Measurements from ENCODE around the gene GLI1. TPM values are rescaled to one million over a fixed set of nuclear protein-coding genes. Genes with fewer than 3 reads are reported as not detected.

GLI1 gene
- polyA plus RNA-seq, 1 donor (not counting 4 experiments of a cell fraction or from before 2014, with no cell fraction given), result 1.0 TPM

GRCh38 chr12:57521525-57522010, 62.0 kb downstream of the GLI1 start:
- H3K4me1 ChIP-seq (ENCODE audit: control insufficient read depth, extremely low read depth, insufficient read depth, low read length), result peaks cover 36% of the 10 kb centered on the region
- no peaks in the 10 kb centered on the region for H3K27me3 ChIP-seq (ENCODE audit: control insufficient read depth, extremely low read depth, insufficient read depth, low read length)
- peaks cover 45% of the 10 kb centered on the region for H3K79me2 ChIP-seq (ENCODE audit: control insufficient read depth, insufficient read depth, low read length)
- no peaks in the 10 kb centered on the region for H3K9me3 ChIP-seq (ENCODE audit: control insufficient read depth, low read depth, low read length)
- H3K36me3 ChIP-seq (ENCODE audit: control insufficient read depth in 2 of 2, extremely low read depth in 1 of 2, insufficient read depth in 2 of 2, low read length in 2 of 2), result peaks cover 27 to 40% of the 10 kb centered on the region in 2 experiments
- H3K4me3 ChIP-seq (ENCODE audit: control insufficient read depth in 2 of 3, extremely low read depth in 1 of 3, insufficient read depth in 2 of 3, low read depth in 1 of 3, low read length in 3 of 3), result peak overlapping the region in 1 of 3 experiments; percentile 12
- TF ChIP-seq EZH2 (IDR thresholded peaks at IDR 0.05; ENCODE audit: low read length), result no peak
- no peak for TF ChIP-seq CTCF (optimal IDR thresholded peaks at IDR 0.05 in 1 of 3, IDR thresholded peaks at IDR 0.05 in 1 of 3, conservative IDR thresholded peaks at IDR 0.05 in 1 of 3; ENCODE audit: extremely low read depth in 1 of 3, insufficient read depth in 2 of 3, low read length in 3 of 3)
- H3K9me1 ChIP-seq (ENCODE audit: control insufficient read depth, extremely low read depth, insufficient read depth, low read length), result peaks cover 2% of the 10 kb centered on the region
- H4K20me1 ChIP-seq (ENCODE audit: control insufficient read depth, extremely low read depth, insufficient read depth, low read length), result peaks cover 17% of the 10 kb centered on the region
- FAIRE-seq, result no peak
- no peak for DNase-seq (ENCODE audit: low read depth, low spot score)
- H3K27ac ChIP-seq (ENCODE audit: control insufficient read depth, insufficient read depth, low read length), result peak overlapping the region; percentile 92
- no peak overlapping the region for H2AFZ ChIP-seq (ENCODE audit: control insufficient read depth, low read length)
- peak overlapping the region; percentile 69 for H3K4me2 ChIP-seq (ENCODE audit: control insufficient read depth, extremely low read depth, insufficient read depth, low read depth, low read length)
- dilution Hi-C loops (cut with MboI; ENCODE audit: extremely low pct_ligation_motif_present, low sequenced_read_pairs), result no loop called here
- peak overlapping the region; percentile 46 for H3K9ac ChIP-seq (ENCODE audit: control insufficient read depth, extremely low read depth, insufficient read depth, low read length)

Small RNAs within 50 kb of the gene (small RNA-seq; reads per million reads assigned to genes)
- gene MIR616 (ENCODE audit: insufficient read length in 3 of 3, low read depth in 3 of 3, low replicate concordance in 1 of 3), result 0 reads per million in 3 experiments
- gene RNU6-879P (ENCODE audit: insufficient read length in 3 of 3, low read depth in 3 of 3, low replicate concordance in 1 of 3), result 0 to 0.33 (median 0) reads per million in 3 experiments

Other genes starting within 250 kb of the GLI1 start
- 0.97 to 1.4 TPM (median 1.2 TPM) in 3 replicates for gene NXPH4, start 243.0 kb upstream of the GLI1 start, polyA plus RNA-seq
- 84.0 to 180 TPM (median 128 TPM) in 3 replicates for gene SHMT2, start 230.1 kb upstream of the GLI1 start, polyA plus RNA-seq
- 0.27 to 0.94 TPM (median 0.62 TPM) in 3 replicates for gene STAC3, start 208.6 kb upstream of the GLI1 start, polyA plus RNA-seq
- gene R3HDM2, start 28.7 kb upstream of the GLI1 start, polyA plus RNA-seq, result 8.1 to 13.4 TPM (median 11.1 TPM) in 3 replicates
- 0.04 TPM in 1 of 3 replicates, not detected in the others for gene INHBC, start 25.0 kb upstream of the GLI1 start, polyA plus RNA-seq
- gene INHBE, start 4.5 kb upstream of the GLI1 start, polyA plus RNA-seq, result not detected in 3 replicates
- gene ARHGAP9, start 20.1 kb downstream of the GLI1 start, polyA plus RNA-seq, result 0.15 TPM in 1 of 3 replicates, not detected in the others
- 92.9 to 137 TPM (median 125 TPM) in 3 replicates for gene MARS1, start 28.3 kb downstream of the GLI1 start, polyA plus RNA-seq
- gene DDIT3, start 60.7 kb downstream of the GLI1 start, polyA plus RNA-seq, result 7.8 to 25.6 TPM (median 23.6 TPM) in 3 replicates
- 1.8 to 5.4 TPM (median 2.2 TPM) in 3 replicates for gene MBD6, start 63.0 kb downstream of the GLI1 start, polyA plus RNA-seq
- 109 to 158 TPM (median 132 TPM) in 3 replicates for gene DCTN2, start 87.4 kb downstream of the GLI1 start, polyA plus RNA-seq
- gene KIF5A, start 90.3 kb downstream of the GLI1 start, polyA plus RNA-seq, result 0.01 to 0.10 TPM (median 0.05 TPM) in 3 replicates
- 73.5 to 109 TPM (median 93.6 TPM) in 3 replicates for gene PIP4K2C, start 131.4 kb downstream of the GLI1 start, polyA plus RNA-seq
- 2.6 to 5.4 TPM (median 3.5 TPM) in 3 replicates for gene DTX3, start 145.0 kb downstream of the GLI1 start, polyA plus RNA-seq
- 0.12 to 0.26 TPM (median 0.26 TPM) in 3 replicates for gene ARHGEF25, start 151.7 kb downstream of the GLI1 start, polyA plus RNA-seq
- gene B4GALNT1, start 173.4 kb downstream of the GLI1 start, polyA plus RNA-seq, result 0.08 to 0.37 TPM (median 0.08 TPM) in 3 replicates
- 82.2 to 96.9 TPM (median 95.1 TPM) in 3 replicates for gene OS9, start 234.3 kb downstream of the GLI1 start, polyA plus RNA-seq